ENCODE results near the gene CHPF.
A peak's percentile ranks its signal among the peaks of the same experiment; 100 is the strongest.

The CHPF gene

GRCh38 chr2:219548990-219549389, 5.4 kb upstream of the CHPF start:
- Mint-ChIP-seq H3K4me3 (no peak overlapping the region), H3K27ac (no peak overlapping the region), H3K9me3 (no peaks in the 10 kb centered on the region), H3K4me1 (ENCODE audit: low read depth) (peaks cover 15% of the 10 kb centered on the region), H3K36me3 (ENCODE audit: low read depth) (no peaks in the 10 kb centered on the region), H3K27me3 (peaks cover 51% of the 10 kb centered on the region)

- Mint-ChIP-seq H3K27ac (no peak overlapping the region), H3K4me1 (ENCODE audit: low read depth) (peaks cover 18% of the 10 kb centered on the region), H3K4me3 (no peak overlapping the region), H3K9me3 (no peaks in the 10 kb centered on the region), H3K36me3 (ENCODE audit: low read depth) (no peaks in the 10 kb centered on the region), H3K27me3 (peaks cover 42% of the 10 kb centered on the region)
Observed at GRCh38 chr2:219547621-219548020, 4.0 kb upstream of the CHPF start.

GRCh38 chr2:219545943-219546352, 2.3 kb upstream of the CHPF start:
- H3K27ac Mint-ChIP-seq: no peak overlapping the region
- no peaks in the 10 kb centered on the region for H3K36me3 Mint-ChIP-seq (ENCODE audit: low read depth)
- H3K27me3 Mint-ChIP-seq: peaks cover 36% of the 10 kb centered on the region
- H3K4me1 Mint-ChIP-seq (ENCODE audit: low read depth): peaks cover 26% of the 10 kb centered on the region
- no peaks in the 10 kb centered on the region for H3K9me3 Mint-ChIP-seq
- H3K4me3 Mint-ChIP-seq: no peak overlapping the region

DNA sequence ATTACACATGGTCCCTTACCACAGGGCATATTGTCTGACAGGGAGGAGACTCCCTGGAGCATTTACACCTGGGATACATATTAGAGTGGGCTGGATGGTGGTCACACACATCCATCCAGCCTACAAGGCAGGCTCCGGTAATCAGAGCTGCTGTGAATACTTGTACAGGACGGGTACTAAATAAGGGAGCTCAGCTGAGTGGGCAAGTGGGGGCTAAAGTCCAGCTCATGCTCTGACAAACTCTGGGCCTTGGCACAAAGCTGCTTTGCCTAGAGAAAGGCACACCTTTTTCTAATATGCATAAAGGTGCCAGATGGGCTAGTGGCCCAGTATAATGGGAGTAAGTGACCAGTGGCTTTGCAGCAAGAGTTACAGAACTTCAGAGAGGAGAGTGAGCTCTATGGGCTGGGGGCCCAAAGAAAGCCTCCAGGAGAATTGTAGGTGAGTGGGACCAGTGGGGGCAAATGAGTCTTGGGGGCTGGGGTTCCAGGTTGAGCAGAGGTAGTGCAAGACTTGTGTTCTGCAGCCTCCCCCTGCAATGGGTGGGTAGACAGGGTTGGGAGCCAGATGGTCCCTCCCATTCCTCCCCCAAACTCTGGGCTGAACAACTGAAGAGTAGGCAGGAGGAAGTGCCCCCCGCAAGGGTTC, 1.8 kb upstream of the CHPF start:
- Mint-ChIP-seq H3K27ac (no peak overlapping the region), H3K36me3 (ENCODE audit: low read depth) (no peaks in the 10 kb centered on the region), H3K4me3 (no peak overlapping the region)

GRCh38 chr2:219544567-219544966, 958 bp upstream of the CHPF start:
- peak overlapping the region; percentile 11 for H3K27ac Mint-ChIP-seq
- peak overlapping the region; percentile 90 for H3K4me3 Mint-ChIP-seq
- no peaks in the 10 kb centered on the region for H3K9me3 Mint-ChIP-seq
- H3K4me1 Mint-ChIP-seq (ENCODE audit: low read depth): peaks cover 26% of the 10 kb centered on the region
- no peaks in the 10 kb centered on the region for H3K36me3 Mint-ChIP-seq (ENCODE audit: low read depth)
- peaks cover 33% of the 10 kb centered on the region for H3K27me3 Mint-ChIP-seq

More for the DNA sequence above, 1.8 kb upstream of the CHPF start:
- H3K27me3 Mint-ChIP-seq: peaks cover 33% of the 10 kb centered on the region
- peaks cover 26% of the 10 kb centered on the region for H3K4me1 Mint-ChIP-seq (ENCODE audit: low read depth)
- no peaks in the 10 kb centered on the region for H3K9me3 Mint-ChIP-seq

DNA sequence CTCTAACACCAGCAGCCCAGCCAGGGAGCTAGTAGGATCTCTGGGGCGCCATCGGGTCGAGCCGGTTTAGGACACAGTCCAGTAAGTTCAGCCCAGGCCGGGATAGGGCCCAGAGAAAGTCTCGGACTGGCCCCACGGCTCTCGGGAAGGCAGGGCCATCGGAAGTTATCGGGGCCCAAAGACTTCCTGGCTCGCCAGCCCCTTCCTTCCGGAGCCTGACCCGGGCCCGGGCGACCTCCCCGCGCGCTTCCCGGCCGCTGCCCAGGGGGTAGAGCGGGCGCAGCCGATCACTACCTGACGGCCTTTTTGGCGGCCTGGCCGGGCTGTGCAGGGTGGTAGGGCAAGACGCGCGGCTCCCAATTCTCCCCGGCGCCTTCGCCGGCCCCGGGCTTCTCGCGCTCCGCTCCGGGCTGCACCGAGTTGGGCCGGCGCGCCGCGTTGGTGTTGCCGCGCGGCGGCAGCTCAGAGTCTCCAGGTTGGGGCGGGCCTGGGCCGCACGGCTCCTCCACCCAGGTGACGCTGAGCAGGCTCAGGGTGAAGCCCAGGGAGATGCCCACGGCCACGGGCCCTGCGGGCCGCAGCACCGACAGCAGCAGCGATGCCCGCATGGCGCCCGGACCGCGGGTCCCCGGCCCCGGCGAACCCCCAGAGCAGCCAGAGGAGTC, 546 bp downstream of the CHPF start:
- H3K4me3 Mint-ChIP-seq: peak overlapping the region; percentile 90
- peaks cover 8% of the 10 kb centered on the region for H3K36me3 Mint-ChIP-seq (ENCODE audit: low read depth)
- peaks cover 22% of the 10 kb centered on the region for H3K27me3 Mint-ChIP-seq
- no peaks in the 10 kb centered on the region for H3K9me3 Mint-ChIP-seq
- H3K27ac Mint-ChIP-seq: no peak overlapping the region
- peaks cover 26% of the 10 kb centered on the region for H3K4me1 Mint-ChIP-seq (ENCODE audit: low read depth)

GRCh38 chr2:219541611-219542180, 1.9 kb downstream of the CHPF start:
- peaks cover 18% of the 10 kb centered on the region for H3K27me3 Mint-ChIP-seq
- peak overlapping the region; percentile 90 for H3K4me3 Mint-ChIP-seq

GRCh38 chr2:219540784-219541504, 2.7 kb downstream of the CHPF start:
- peaks cover 12% of the 10 kb centered on the region for H3K27me3 Mint-ChIP-seq
- H3K4me1 Mint-ChIP-seq (ENCODE audit: low read depth): peaks cover 26% of the 10 kb centered on the region
- no peak overlapping the region for H3K27ac Mint-ChIP-seq

More at GRCh38 chr2:219541611-219542180, 1.9 kb downstream of the CHPF start:
- no peak overlapping the region for H3K27ac Mint-ChIP-seq
- H3K36me3 Mint-ChIP-seq (ENCODE audit: low read depth): peaks cover 8% of the 10 kb centered on the region
- H3K9me3 Mint-ChIP-seq: no peaks in the 10 kb centered on the region
- H3K4me1 Mint-ChIP-seq (ENCODE audit: low read depth): peaks cover 26% of the 10 kb centered on the region

GRCh38 chr2:219539926-219540678, 3.5 kb downstream of the CHPF start:
- Mint-ChIP-seq H3K9me3 (no peaks in the 10 kb centered on the region), H3K27me3 (peaks cover 7% of the 10 kb centered on the region), H3K36me3 (ENCODE audit: low read depth) (peaks cover 8% of the 10 kb centered on the region), H3K27ac (no peak overlapping the region), H3K4me1 (ENCODE audit: low read depth) (peaks cover 26% of the 10 kb centered on the region), H3K4me3 (no peak overlapping the region)

More at GRCh38 chr2:219540784-219541504, 2.7 kb downstream of the CHPF start:
- Mint-ChIP-seq H3K36me3 (ENCODE audit: low read depth) (peaks cover 8% of the 10 kb centered on the region), H3K4me3 (no peak overlapping the region), H3K9me3 (no peaks in the 10 kb centered on the region)

DNA sequence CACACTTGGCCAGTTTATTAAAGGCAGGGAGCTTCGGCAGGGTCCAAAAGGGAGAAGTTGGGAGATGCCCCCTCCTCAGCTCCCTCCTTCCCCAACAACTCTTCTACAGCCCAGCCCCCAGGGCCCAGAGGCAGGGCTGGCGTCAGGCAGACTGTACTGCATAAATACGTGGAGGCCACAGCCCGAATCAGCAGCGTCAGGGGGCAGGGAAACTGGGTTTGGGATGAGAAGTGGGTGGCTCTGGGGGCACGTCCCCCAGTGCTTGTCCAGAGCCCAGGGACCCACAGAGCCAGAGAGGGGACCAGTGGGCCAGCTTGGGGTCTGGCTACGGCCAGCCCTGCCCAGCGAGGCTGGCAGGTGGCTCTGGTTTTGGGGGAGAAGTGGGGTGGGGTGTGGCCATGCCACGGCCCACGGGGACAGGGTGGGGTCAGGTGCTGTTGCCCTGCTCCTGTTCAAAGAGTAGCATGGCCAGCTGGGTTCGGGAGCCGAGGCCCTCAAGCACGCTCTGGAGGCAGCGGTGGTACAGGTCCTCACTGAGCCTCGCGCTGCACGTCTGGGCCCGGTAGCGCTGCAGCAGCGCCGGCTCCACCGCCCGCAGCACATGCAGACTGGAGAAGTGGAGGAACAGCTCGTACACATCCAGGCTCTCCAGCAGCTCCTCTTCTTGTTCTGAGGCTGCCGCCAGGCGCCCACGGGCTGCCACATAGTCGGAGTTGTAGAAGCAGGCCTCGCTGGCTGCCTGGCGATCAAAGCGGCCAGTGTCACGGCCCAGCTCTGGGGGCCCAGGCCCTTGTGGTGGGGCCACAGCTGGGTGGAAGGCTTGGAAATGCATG, 4.4 kb downstream of the CHPF start:
- H3K4me1 Mint-ChIP-seq (ENCODE audit: low read depth): peaks cover 18% of the 10 kb centered on the region
- no peaks in the 10 kb centered on the region for H3K9me3 Mint-ChIP-seq
- H3K27me3 Mint-ChIP-seq: no peaks in the 10 kb centered on the region
- H3K4me3 Mint-ChIP-seq: no peak overlapping the region
- H3K36me3 Mint-ChIP-seq (ENCODE audit: low read depth): peaks cover 8% of the 10 kb centered on the region
- no peak overlapping the region for H3K27ac Mint-ChIP-seq

DNA sequence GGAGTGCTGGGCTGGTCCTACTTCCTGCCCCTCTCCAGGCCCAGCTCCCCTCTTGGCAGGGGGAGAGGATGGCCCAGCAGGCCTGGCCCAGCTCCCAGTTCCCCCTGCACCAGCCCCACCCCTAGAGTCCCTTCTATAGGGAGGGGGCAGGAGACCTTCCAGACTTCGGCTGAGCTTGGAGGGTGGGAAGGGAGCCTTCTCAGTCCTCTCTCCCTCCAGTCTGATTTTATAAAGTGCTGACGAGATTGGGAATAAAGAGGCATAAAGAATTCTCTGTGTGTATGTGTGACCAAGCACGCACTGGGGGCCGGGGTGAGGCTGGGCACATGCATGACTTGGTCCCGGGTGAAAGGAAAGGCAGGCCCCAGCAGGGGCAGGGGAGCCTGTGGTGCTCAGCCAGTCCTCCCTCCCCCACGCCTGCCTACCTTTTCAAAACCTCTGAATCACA, 5.1 kb downstream of the CHPF start:
- H3K4me1 Mint-ChIP-seq (ENCODE audit: low read depth): peaks cover 17% of the 10 kb centered on the region
- H3K36me3 Mint-ChIP-seq (ENCODE audit: low read depth): peaks cover 8% of the 10 kb centered on the region
- H3K27ac Mint-ChIP-seq: no peak overlapping the region
- no peaks in the 10 kb centered on the region for H3K9me3 Mint-ChIP-seq
- H3K4me3 Mint-ChIP-seq: no peak overlapping the region
- no peaks in the 10 kb centered on the region for H3K27me3 Mint-ChIP-seq

GRCh38 chr2:219537657-219538488, 5.7 kb downstream of the CHPF start:
- Mint-ChIP-seq H3K27me3 (no peaks in the 10 kb centered on the region), H3K4me1 (ENCODE audit: low read depth) (peaks cover 16% of the 10 kb centered on the region), H3K36me3 (ENCODE audit: low read depth) (peaks cover 8% of the 10 kb centered on the region), H3K4me3 (no peak overlapping the region), H3K9me3 (no peaks in the 10 kb centered on the region), H3K27ac (no peak overlapping the region)

GRCh38 chr2:219536967-219537366, 6.6 kb downstream of the CHPF start:
- Mint-ChIP-seq H3K27ac (no peak overlapping the region), H3K27me3 (peaks cover 3% of the 10 kb centered on the region), H3K36me3 (ENCODE audit: low read depth) (peaks cover 8% of the 10 kb centered on the region), H3K4me1 (ENCODE audit: low read depth) (peaks cover 7% of the 10 kb centered on the region), H3K9me3 (no peaks in the 10 kb centered on the region), H3K4me3 (no peak overlapping the region)
